CD4-positive, alpha-beta T cell treated with Interleukin-12 subunit alpha and Interleukin-12 subunit beta, for 1 hour (primary cell): ENCODE results near the gene OR4D9.
A peak's percentile ranks its signal among the peaks of the same experiment; 100 is the strongest.
"Not testable (repeated sequence)": the region's sequence is repeated elsewhere in the genome, so short reads cannot be mapped to it uniquely, and the experiment has no call there.

Source experiments
- DNase-seq: peaks from one replicate; pipeline ENCODE4 v3.0.0-alpha.2; 2020

The OR4D9 gene

GRCh38 chr11:59510941-59511589, at the start of gene OR4D9:
TSS of gene OR4D9 (plus strand) at chr11:59511539. CDS start at chr11:59514913, 3,374 bp downstream.
- no peak for DNase-seq

- no peak for DNase-seq
Measured at GRCh38 chr11:59463190-59463641, 48.1 kb upstream of the OR4D9 start.

- DNase-seq = no peak
Measured at GRCh38 chr11:59473015-59473414, 38.3 kb upstream of the OR4D9 start, which contains the start of gene OR4D10. TSS of gene OR4D10 (plus strand) at chr11:59473315. CDS start at chr11:59477430, 4,115 bp downstream.

- DNase-seq = no peak
Measured at GRCh38 chr11:59475176-59475575, 36.2 kb upstream of the OR4D9 start.

GRCh38 chr11:59479906-59480305, 31.4 kb upstream of the OR4D9 start:
- no peak for DNase-seq

- no peak for DNase-seq
Measured at GRCh38 chr11:59480359-59480758, 31.0 kb upstream of the OR4D9 start.

GRCh38 chr11:59501931-59502330, 9.4 kb upstream of the OR4D9 start:
- no peak for DNase-seq

GRCh38 chr11:59503276-59503675, 8.1 kb upstream of the OR4D9 start, which contains the start of gene OR4D11:
TSS of gene OR4D11 (plus strand) at chr11:59503576. CDS start at chr11:59503576, 0 bp downstream.
- no peak for DNase-seq

GRCh38 chr11:59511675-59512074, 336 bp downstream of the OR4D9 start:
- DNase-seq = no peak

GRCh38 chr11:59520139-59520538, 8.8 kb downstream of the OR4D9 start:
- DNase-seq = not testable (repeated sequence)

- no peak for DNase-seq
Measured at GRCh38 chr11:59520741-59521140, 9.4 kb downstream of the OR4D9 start.

- DNase-seq = no peak
Measured at GRCh38 chr11:59523541-59523940, 12.2 kb downstream of the OR4D9 start.

GRCh38 chr11:59528711-59529110, 17.4 kb downstream of the OR4D9 start:
- no peak for DNase-seq

GRCh38 chr11:59532620-59533019, 21.3 kb downstream of the OR4D9 start:
- no peak for DNase-seq

- DNase-seq = no peak
Measured at GRCh38 chr11:59534676-59535075, 23.3 kb downstream of the OR4D9 start.

- no peak for DNase-seq
Measured at GRCh38 chr11:59542142-59542810, 30.9 kb downstream of the OR4D9 start.

GRCh38 chr11:59543713-59544112, 32.4 kb downstream of the OR4D9 start:
- not testable (repeated sequence) for DNase-seq

GRCh38 chr11:59544869-59545178, 33.5 kb downstream of the OR4D9 start:
- DNase-seq = no peak

- DNase-seq = no peak
Measured at GRCh38 chr11:59545179-59546020, 34.1 kb downstream of the OR4D9 start.

GRCh38 chr11:59547605-59548308, 36.4 kb downstream of the OR4D9 start:
- DNase-seq = not testable (repeated sequence)

GRCh38 chr11:59548309-59548656, 36.9 kb downstream of the OR4D9 start:
- no peak for DNase-seq

- peak; percentile 90 for DNase-seq
Measured at GRCh38 chr11:59550368-59550841, 39.1 kb downstream of the OR4D9 start.
